ENCODE results near the gene INSM2.
A peak's percentile ranks its signal among the peaks of the same experiment; 100 is the strongest.

INSM2 gene

GRCh38 chr14:35549551-35549950 is 15.6 kb downstream of the INSM2 start:
- DNase-seq (ENCODE audit: low read depth): no peak

GRCh38 chr14:35551081-35551480 is 17.1 kb downstream of the INSM2 start:
- DNase-seq (ENCODE audit: low read depth): no peak

GRCh38 chr14:35553808-35554207 is 19.8 kb downstream of the INSM2 start:
- DNase-seq (ENCODE audit: low read depth): peak; percentile 52

- no peak for DNase-seq (ENCODE audit: low read depth)
These were observed 22.6 kb downstream of the INSM2 start for GRCh38 chr14:35556548-35556947.

GRCh38 chr14:35557221-35557747 is 23.3 kb downstream of the INSM2 start:
- no peak for DNase-seq (ENCODE audit: low read depth)

- no peak for DNase-seq (ENCODE audit: low read depth)
These were observed 24.7 kb downstream of the INSM2 start for GRCh38 chr14:35558680-35559079.

GRCh38 chr14:35565871-35566464 is 32.0 kb downstream of the INSM2 start:
- DNase-seq (ENCODE audit: low read depth): no peak

GRCh38 chr14:35571598-35571997 is 37.6 kb downstream of the INSM2 start:
- no peak for DNase-seq (ENCODE audit: low read depth)

- no peak for DNase-seq (ENCODE audit: low read depth)
These were observed 39.9 kb downstream of the INSM2 start for GRCh38 chr14:35573911-35574310.

GRCh38 chr14:35576260-35576659 is 42.3 kb downstream of the INSM2 start:
- no peak for DNase-seq (ENCODE audit: low read depth)

- no peak for DNase-seq (ENCODE audit: low read depth)
These were observed 42.9 kb downstream of the INSM2 start for GRCh38 chr14:35576856-35577255.

- no peak for DNase-seq (ENCODE audit: low read depth)
These were observed 44.2 kb downstream of the INSM2 start for GRCh38 chr14:35578135-35578534.

- DNase-seq (ENCODE audit: low read depth): no peak
These were observed 44.7 kb downstream of the INSM2 start for GRCh38 chr14:35578639-35579038.

All from amniotic epithelial cell (primary cell).